Thyroid gland (tissue), 4 donors: ENCODE measurements around the gene MGAT5. TPM values are rescaled to one million over a fixed set of nuclear protein-coding genes. Genes with fewer than 3 reads are reported as not detected.

Source experiments
- DNase-seq, 2 donors: peaks; one replicate each; pipeline ENCODE4 v3.0.0-alpha.2; 2019
- H3K27ac ChIP-seq, 3 donors: fragments of 200-600 bp; sonication (generic); 1 replicate in 2 of 3; 2 replicates in 1 of 3; pipeline ENCODE4 v1.5.1; 2016 to 2019; ENCODE audit warnings: mild to moderate bottlenecking in 1 of 3, moderate library complexity in 1 of 3
- H3K27me3 ChIP-seq: fragments of 200-600 bp; sonication (generic); one replicate; pipeline ENCODE4 v1.5.1; 2019
- H3K36me3 ChIP-seq, 2 donors: fragments of 200-600 bp; sonication (generic); one replicate each; pipeline ENCODE4 v1.5.1; 2016 to 2019
- H3K4me1 ChIP-seq, 2 donors: fragments of 200-600 bp; sonication (generic); one replicate each; pipeline ENCODE4 v1.5.1; 2017 to 2019
- H3K4me3 ChIP-seq, 3 donors: fragments of 200-600 bp; sonication (generic); replicated peaks in 1 of 3; 1 replicate in 2 of 3; 2 replicates in 1 of 3; pipeline ENCODE4 v1.5.1; 2016; ENCODE audit warnings: mild to moderate bottlenecking in 1 of 3
- H3K9me3 ChIP-seq: fragments of 200-600 bp; sonication (generic); one replicate; pipeline ENCODE4 v1.5.1; 2017
- POLR2A ChIP-seq, 2 donors: fragments of 450-650 bp; IDR thresholded peaks; one replicate each; pipeline ENCODE4 v1.6.1; 2017; ENCODE audit warnings: antibody characterized with exemption in 2 of 2, mild to moderate bottlenecking in 2 of 2, moderate library complexity in 1 of 2
- WGBS, 2 donors: methylation state at CpG; one replicate each; pipeline ENCODE4 v1.1.5; 2017; 5-methylcytosine and 5-hydroxymethylcytosine counted together
- intact Hi-C: fragments of 100-400 bp; cut with DNase I; formaldehyde crosslinking; loops from one replicate; pipeline ENCODE4 v1.15.1; 2023
- total RNA-seq, 4 donors: library from RNA; depleted of rRNA; stranded (reverse); fragments of >200 nt; gene quantifications; one replicate each; pipeline ENCODE4 v1.2.3, GENCODE V29; 2016
- TF ChIP-seq, protein P1 (sequence below), 6 experiments: fragments of 200-600 bp in 3 of 6; fragments of 450-650 bp in 3 of 6; sonication (generic) in 3 of 6; IDR thresholded peaks; one replicate each; pipeline ENCODE4 v1.5.1; 2016 to 2019; ENCODE audit warnings: antibody characterized with exemption in 6 of 6, mild to moderate bottlenecking in 2 of 6, inconsistent platforms in 1 of 6, moderate library complexity in 1 of 6

Gene MGAT5
- total RNA-seq, 4 donors from 2014 or later = 47.5 to 64.4 (median 50.4) TPM

DNA sequence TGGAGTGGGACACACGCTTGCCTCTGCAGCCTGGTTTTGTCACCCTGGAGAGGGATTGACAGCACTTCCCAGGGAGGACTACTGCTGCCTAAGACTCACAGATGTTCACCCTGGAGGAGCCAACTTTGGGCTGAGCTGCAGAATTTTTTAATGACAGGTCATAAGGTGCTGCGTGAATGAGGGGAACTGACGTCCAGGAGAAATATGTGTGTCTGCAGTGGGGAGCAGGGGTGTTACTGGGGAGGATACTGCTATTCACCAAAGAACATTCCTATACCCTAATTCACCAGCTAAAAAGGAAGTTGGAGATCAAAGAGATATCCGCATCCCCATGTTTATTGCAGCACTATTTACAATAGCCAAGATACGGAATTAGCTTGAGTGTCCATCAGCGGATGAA, 144.4 kb downstream of the MGAT5 start:
- no peaks in the 10 kb centered on the region for H3K36me3 ChIP-seq
- H3K4me1 ChIP-seq = peaks cover 19 to 31% of the 10 kb centered on the region in 2 donors
- no peak overlapping the region for H3K4me3 ChIP-seq
- TF ChIP-seq, protein P1, sequence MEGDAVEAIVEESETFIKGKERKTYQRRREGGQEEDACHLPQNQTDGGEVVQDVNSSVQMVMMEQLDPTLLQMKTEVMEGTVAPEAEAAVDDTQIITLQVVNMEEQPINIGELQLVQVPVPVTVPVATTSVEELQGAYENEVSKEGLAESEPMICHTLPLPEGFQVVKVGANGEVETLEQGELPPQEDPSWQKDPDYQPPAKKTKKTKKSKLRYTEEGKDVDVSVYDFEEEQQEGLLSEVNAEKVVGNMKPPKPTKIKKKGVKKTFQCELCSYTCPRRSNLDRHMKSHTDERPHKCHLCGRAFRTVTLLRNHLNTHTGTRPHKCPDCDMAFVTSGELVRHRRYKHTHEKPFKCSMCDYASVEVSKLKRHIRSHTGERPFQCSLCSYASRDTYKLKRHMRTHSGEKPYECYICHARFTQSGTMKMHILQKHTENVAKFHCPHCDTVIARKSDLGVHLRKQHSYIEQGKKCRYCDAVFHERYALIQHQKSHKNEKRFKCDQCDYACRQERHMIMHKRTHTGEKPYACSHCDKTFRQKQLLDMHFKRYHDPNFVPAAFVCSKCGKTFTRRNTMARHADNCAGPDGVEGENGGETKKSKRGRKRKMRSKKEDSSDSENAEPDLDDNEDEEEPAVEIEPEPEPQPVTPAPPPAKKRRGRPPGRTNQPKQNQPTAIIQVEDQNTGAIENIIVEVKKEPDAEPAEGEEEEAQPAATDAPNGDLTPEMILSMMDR (IDR thresholded peaks at IDR 0.05) = no peak
- DNase-seq = no peak
- H3K27me3 ChIP-seq = no peaks in the 10 kb centered on the region
- no peaks in the 10 kb centered on the region for H3K9me3 ChIP-seq
- intact Hi-C loops = no loop called here
- H3K27ac ChIP-seq = no peak overlapping the region
- 92 to 97% methylated on average over 6 of the region's 6 CpGs for WGBS, 2 donors

- Histone ChIP-seq H3K4me1 (peaks cover 19 to 31% of the 10 kb centered on the region in 2 donors), H3K27me3 (no peaks in the 10 kb centered on the region), H3K36me3 (no peaks in the 10 kb centered on the region), H3K9me3 (no peaks in the 10 kb centered on the region), H3K27ac (no peak overlapping the region), H3K4me3 (no peak overlapping the region)
- no peak for DNase-seq
- 98 to 100% methylated on average over 2 of the region's 2 CpGs for WGBS, 2 donors
- intact Hi-C loops = no loop called here
- TF ChIP-seq POLR2A (IDR thresholded peaks at IDR 0.05) = no peak
- TF ChIP-seq, protein P1 (IDR thresholded peaks at IDR 0.05) = no peak
Measured at GRCh38 chr2:134399096-134399495, 145.2 kb downstream of the MGAT5 start.

DNA sequence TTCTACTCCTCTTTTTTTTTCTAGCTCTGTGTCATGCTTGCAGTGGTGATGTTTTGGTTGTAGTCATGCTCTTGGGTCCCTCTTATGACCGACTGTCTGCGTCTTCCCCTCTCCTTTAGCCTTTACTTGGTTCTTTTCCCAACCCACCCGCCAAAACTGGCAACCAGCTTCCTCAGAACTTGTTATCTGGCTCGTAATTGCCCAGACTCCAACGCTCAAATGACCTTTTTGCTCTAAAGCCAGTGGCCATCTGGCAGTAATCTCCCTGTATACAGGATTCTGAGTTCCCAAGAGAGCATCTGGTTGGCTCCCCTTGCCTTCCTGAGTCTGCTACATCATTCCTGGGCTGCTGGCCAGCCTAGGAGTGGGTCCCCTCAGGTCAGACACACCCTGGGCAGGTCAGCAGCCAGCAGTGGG, 147.2 kb downstream of the MGAT5 start:
- no peak overlapping the region for H3K4me3 ChIP-seq
- intact Hi-C loops = no loop called here
- peak; percentile 28 to 36 for DNase-seq
- H3K27ac ChIP-seq = peak overlapping the region in 2 of 3 donors; percentile 33 to 55
- peaks cover 7 to 20% of the 10 kb centered on the region in 2 donors for H3K4me1 ChIP-seq
- no peak for TF ChIP-seq POLR2A (IDR thresholded peaks at IDR 0.05)
- TF ChIP-seq, protein P1 (IDR thresholded peaks at IDR 0.05) = no peak
- no peaks in the 10 kb centered on the region for H3K9me3 ChIP-seq
- no peaks in the 10 kb centered on the region for H3K27me3 ChIP-seq
- no peaks in the 10 kb centered on the region for H3K36me3 ChIP-seq
- WGBS, 2 donors = 65 to 72% methylated on average over 5 of the region's 5 CpGs

DNA sequence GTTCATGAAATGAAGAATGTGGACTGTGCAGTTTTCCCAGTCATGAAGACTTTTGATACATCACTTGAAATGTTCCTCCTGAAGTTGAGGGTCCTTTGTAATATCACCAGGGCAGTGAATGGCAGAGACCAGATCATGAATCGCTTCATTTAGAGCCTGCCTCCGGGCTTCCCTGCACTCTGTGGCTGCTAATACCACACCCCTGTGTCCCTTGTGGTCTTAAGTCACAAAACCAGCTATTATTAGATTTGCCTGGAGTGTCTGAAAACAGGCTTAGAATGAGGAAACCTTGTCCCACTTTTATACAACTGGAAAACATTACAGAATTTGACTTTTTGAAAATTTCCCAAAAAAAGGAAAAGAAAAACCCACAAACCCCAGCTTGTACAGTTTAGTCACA, 147.9 kb downstream of the MGAT5 start:
- H3K27ac ChIP-seq = peak overlapping the region in 2 of 3 donors; percentile 33 to 55
- peaks cover 7 to 20% of the 10 kb centered on the region in 2 donors for H3K4me1 ChIP-seq
- no peaks in the 10 kb centered on the region for H3K9me3 ChIP-seq
- 48 to 51% methylated on average over 2 of the region's 2 CpGs for WGBS, 2 donors
- TF ChIP-seq, protein P1 (IDR thresholded peaks at IDR 0.05) = no peak
- no peak for TF ChIP-seq POLR2A (IDR thresholded peaks at IDR 0.05)
- H3K36me3 ChIP-seq = no peaks in the 10 kb centered on the region
- H3K27me3 ChIP-seq = no peaks in the 10 kb centered on the region
- no peak for DNase-seq
- intact Hi-C loops = no loop called here
- H3K4me3 ChIP-seq = no peak overlapping the region

DNA sequence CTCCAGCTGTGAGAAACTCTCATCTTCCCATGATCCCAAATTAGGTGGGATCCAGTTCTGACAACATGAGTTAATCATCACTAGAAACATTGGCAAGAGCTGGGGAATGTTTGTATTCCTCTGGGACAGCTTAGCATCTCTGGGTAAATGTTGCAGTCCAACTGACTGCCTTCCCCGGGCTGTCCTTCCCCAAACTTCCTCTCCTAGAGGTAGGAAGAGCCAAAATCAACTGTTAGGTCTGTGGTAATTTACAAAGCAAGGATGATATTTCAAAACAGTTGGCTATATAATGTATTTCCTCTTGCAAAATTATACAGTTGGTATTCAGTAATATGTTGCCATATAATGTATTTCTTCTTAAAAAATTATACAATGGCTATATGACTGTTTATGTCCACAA, 148.5 kb downstream of the MGAT5 start:
- TF ChIP-seq POLR2A (IDR thresholded peaks at IDR 0.05) = no peak
- TF ChIP-seq, protein P1 (IDR thresholded peaks at IDR 0.05) = no peak
- peak overlapping the region in 1 of 3 donors; percentile 33 for H3K27ac ChIP-seq
- intact Hi-C loops = no loop called here
- H3K4me3 ChIP-seq = no peak overlapping the region
- 67 to 70% methylated on average over 1 of the region's 1 CpG for WGBS, 2 donors
- no peaks in the 10 kb centered on the region for H3K9me3 ChIP-seq
- no peaks in the 10 kb centered on the region for H3K36me3 ChIP-seq
- H3K27me3 ChIP-seq = no peaks in the 10 kb centered on the region
- no peak for DNase-seq
- peaks cover 7 to 20% of the 10 kb centered on the region in 2 donors for H3K4me1 ChIP-seq
